A673 (cell line): ENCODE results near the gene DAPK1. TPM values are rescaled to one million over a fixed set of nuclear protein-coding genes. Genes with fewer than 3 reads are reported as not detected.

Experiments used
- BruUV-seq: library from RNA; stranded (reverse); fragments of 400-500 nt; replicated peaks from 2 replicates; lab custom pipeline; 2021; lab: Mats Ljungman, UMichigan
- CTCF ChIA-PET: fragments of 300-600 bp; sonication (Branson Sonifier 250); formaldehyde crosslinking; loops from one replicate; lab custom pipeline; 2022; ENCODE audit warnings: antibody characterized with exemption; lab: Charles Lee
- POLR2A ChIA-PET: fragments of 300-600 bp; sonication (Branson Sonifier 250); formaldehyde crosslinking; loops from one replicate; lab custom pipeline; 2022; ENCODE audit warnings: antibody characterized with exemption; ENCODE audit not compliant: low non-redundant PET; lab: Charles Lee
- DNase-seq: peaks from one replicate; pipeline ENCODE4 v3.0.0-alpha.2; 2015; ENCODE audit warnings: low spot score
- H3K27ac ChIP-seq: fragments of 200-600 bp; sonication (generic); 2 replicates; pipeline ENCODE4 v1.5.1; 2016; ENCODE audit warnings: mixed run types, low read depth, mild to moderate bottlenecking, mixed read lengths, antibody characterized with exemption, low read length; ENCODE audit not compliant: poor library complexity, severe bottlenecking
- H3K27me3 ChIP-seq: fragments of 200-600 bp; sonication (generic); replicated peaks from 2 replicates; pipeline ENCODE4 v1.6.1; 2017; ENCODE audit warnings: mixed run types, low read depth, mild to moderate bottlenecking, mixed read lengths, antibody characterized with exemption, low read length; ENCODE audit not compliant: insufficient read depth, poor library complexity
- H3K36me3 ChIP-seq: fragments of 200-600 bp; sonication (generic); 2 replicates; pipeline ENCODE4 v1.6.1; 2016; ENCODE audit warnings: mixed run types, mild to moderate bottlenecking, mixed read lengths, antibody characterized with exemption, low read length; ENCODE audit not compliant: insufficient read depth, poor library complexity, severe bottlenecking
- H3K4me1 ChIP-seq: fragments of 200-600 bp; sonication (generic); 2 replicates; pipeline ENCODE4 v1.6.1; 2017; ENCODE audit warnings: mixed run types, mild to moderate bottlenecking, mixed read lengths, antibody characterized with exemption, low read length; ENCODE audit not compliant: insufficient read depth, poor library complexity, severe bottlenecking
- H3K4me3 ChIP-seq: fragments of 200-600 bp; sonication (generic); 2 replicates; pipeline ENCODE4 v1.5.1; 2016; ENCODE audit warnings: low read depth, mixed run types, mild to moderate bottlenecking, mixed read lengths, low read length; ENCODE audit not compliant: poor library complexity, severe bottlenecking
- H3K9me3 ChIP-seq: fragments of 200-600 bp; sonication (generic); 2 replicates; pipeline ENCODE4 v1.6.1; 2016; ENCODE audit warnings: mixed run types, low read depth, mild to moderate bottlenecking, mixed read lengths, antibody characterized with exemption, low read length; ENCODE audit not compliant: poor library complexity, severe bottlenecking
- CTCF ChIP-seq: fragments of 300-800, 200-600 bp; sonication (generic); conservative IDR thresholded peaks from 2 replicates; pipeline ENCODE4 v1.5.1; 2017; ENCODE audit warnings: low read depth, mild to moderate bottlenecking, antibody characterized with exemption, low read length, moderate library complexity, mixed read lengths
- EZH2 ChIP-seq: fragments of 200-600 bp; sonication (generic); IDR thresholded peaks from 2 replicates; pipeline ENCODE4 v1.6.1; 2017; ENCODE audit warnings: borderline replicate concordance, low read depth, mild to moderate bottlenecking, mixed read lengths, antibody characterized with exemption, low read length; ENCODE audit not compliant: poor library complexity, severe bottlenecking
- intact Hi-C: fragments of 100-400 bp; cut with micrococcal nuclease; formaldehyde crosslinking; loops from one replicate; pipeline ENCODE4 v1.10.0; 2022; ENCODE audit not compliant: unreplicated experiment
- total RNA-seq: library from RNA; stranded (reverse); gene quantifications from 2 replicates; pipeline ENCODE4 v1.2.3, GENCODE V29; 2021

The DAPK1 gene
- total RNA-seq, 1 experiment from 2014 or later, result 380 TPM

GRCh38 chr9:87465816-87466215, 31.9 kb upstream of the DAPK1 start:
- H3K27me3 ChIP-seq, result no peaks in the 10 kb centered on the region
- H3K4me1 ChIP-seq, result peaks cover 32% of the 10 kb centered on the region
- DNase-seq, result no peak
- no peaks in the 10 kb centered on the region for H3K9me3 ChIP-seq
- BruUV-seq, result no TSS peak
- no peak for TF ChIP-seq CTCF
- TF ChIP-seq EZH2, result no peak
- no peak overlapping the region for H3K27ac ChIP-seq
- no peak overlapping the region for H3K4me3 ChIP-seq
- no peaks in the 10 kb centered on the region for H3K36me3 ChIP-seq
- intact Hi-C loops, result no loop called here
- ChIA-PET POLR2A (interaction anchor here (0.6 kb wide), 1 partner anchor 821 kb away, joined by 15 read pairs; no protein-coding TSS in a partner anchor), CTCF (no interaction called here)

- CTCF ChIA-PET, result no interaction called here
- Histone ChIP-seq H3K27ac (no peak overlapping the region), H3K4me1 (peaks cover 23% of the 10 kb centered on the region), H3K27me3 (no peaks in the 10 kb centered on the region), H3K9me3 (no peaks in the 10 kb centered on the region), H3K36me3 (no peaks in the 10 kb centered on the region), H3K4me3 (no peak overlapping the region)
- POLR2A ChIA-PET, result no interaction called here
- DNase-seq, result no peak
- TF ChIP-seq CTCF, result no peak
- no peak for TF ChIP-seq EZH2
- intact Hi-C loops, result no loop called here
- BruUV-seq, result no TSS peak
These were observed 30.5 kb upstream of the DAPK1 start for GRCh38 chr9:87467187-87467586.

- Histone ChIP-seq H3K36me3 (no peaks in the 10 kb centered on the region), H3K4me3 (no peak overlapping the region), H3K27ac (no peak overlapping the region), H3K27me3 (no peaks in the 10 kb centered on the region), H3K4me1 (peaks cover 3% of the 10 kb centered on the region), H3K9me3 (no peaks in the 10 kb centered on the region)
- intact Hi-C loops, result no loop called here
- no peak for DNase-seq
- no TSS peak for BruUV-seq
- ChIA-PET CTCF (no interaction called here), POLR2A (no interaction called here)
- TF ChIP-seq EZH2 (no peak), CTCF (no peak)
These were observed 27.7 kb upstream of the DAPK1 start for GRCh38 chr9:87469793-87470465.
